GM12878 (cell line): Measurements from ENCODE around the gene SHC1. TPM values are rescaled to one million over a fixed set of nuclear protein-coding genes. Genes with fewer than 3 reads are reported as not detected.

Experiments used
- ATAC-seq: fragments of 200-7000 bp; cut with Tn5 transposase; 3 replicates; pipeline ENCODE4 v1.9.1; 2020; ENCODE audit warnings: mild to moderate bottlenecking, moderate library complexity
- BruUV-seq: library from RNA; stranded (reverse); fragments of 400-500 nt; replicated peaks from 2 replicates; lab custom pipeline; 2021; lab: Mats Ljungman, UMichigan
- CTCF ChIA-PET: fragments of 300-600 bp; sonication (Branson Sonifier 250); formaldehyde crosslinking; extraction: SDS; loops from one replicate; lab custom pipeline; 2021; ENCODE audit warnings: inconsistent platforms; lab: Yijun Ruan, JAX
- POLR2A ChIA-PET: fragments of 350-600 bp; formaldehyde crosslinking; extraction: SDS; loops from one replicate; lab custom pipeline; 2021; ENCODE audit warnings: inconsistent platforms; lab: Charles Lee
- RAD21 ChIA-PET: fragments of 300-600 bp; sonication (Branson Sonifier 250); formaldehyde crosslinking; loops from one replicate; lab custom pipeline; 2023; ENCODE audit warnings: antibody characterized with exemption; ENCODE audit not compliant: unreplicated experiment; lab: Charles Lee
- SMC1A ChIA-PET: fragments of 300-600 bp; sonication (Branson Sonifier 250); formaldehyde crosslinking; loops from one replicate; lab custom pipeline; 2023; ENCODE audit not compliant: unreplicated experiment, uncharacterized antibody; lab: Charles Lee
- DNase-seq: peaks from one replicate; pipeline ENCODE4 v3.0.0-alpha.2; 2011; ENCODE audit warnings: low read depth, low spot score
- FAIRE-seq: peaks from 3 replicates; lab custom pipeline; 2011; peaks lifted over from hg19 to GRCh38; lab: Jason Lieb, UNC
- H2AFZ ChIP-seq: 2 replicates; pipeline ENCODE4 v1.6.0; 2011; ENCODE audit warnings: low read depth, low read length, control low read depth; ENCODE audit not compliant: control insufficient read depth
- H3K27ac ChIP-seq: 2 replicates; pipeline ENCODE4 v1.5.1; 2011; ENCODE audit warnings: control low read depth; ENCODE audit not compliant: control insufficient read depth, insufficient read depth
- H3K27me3 ChIP-seq, 2 experiments: replicated peaks in 1 of 2; 2 replicates each; pipeline versions ENCODE4 v1.6.0 to v1.6.1; 2011; ENCODE audit warnings: low read length in 1 of 2; ENCODE audit not compliant: control insufficient read depth in 2 of 2, insufficient read depth in 2 of 2
- H3K36me3 ChIP-seq, 2 experiments: 2 replicates each; pipeline ENCODE4 v1.5.1; 2011; ENCODE audit warnings: low read length in 1 of 2; ENCODE audit not compliant: control insufficient read depth in 2 of 2, insufficient read depth in 2 of 2
- H3K4me1 ChIP-seq: 2 replicates; pipeline ENCODE4 v1.6.1; 2011; ENCODE audit warnings: mild to moderate bottlenecking, low read length, moderate library complexity, mixed read lengths; ENCODE audit not compliant: control insufficient read depth, insufficient read depth
- H3K4me2 ChIP-seq: 2 replicates; pipeline ENCODE4 v1.6.0; 2011; ENCODE audit warnings: control low read depth; ENCODE audit not compliant: control insufficient read depth, insufficient read depth
- H3K4me3 ChIP-seq: fragments of 200-600 bp; sonication (generic); 2 replicates; pipeline ENCODE4 v1.5.1; 2016
- H3K79me2 ChIP-seq: 2 replicates; pipeline ENCODE4 v1.6.0; 2011; ENCODE audit warnings: low read length; ENCODE audit not compliant: control insufficient read depth, insufficient read depth
- H3K9ac ChIP-seq: 2 replicates; pipeline ENCODE4 v1.8.0; 2011; ENCODE audit warnings: low read length, control low read depth, mixed read lengths; ENCODE audit not compliant: control insufficient read depth, insufficient read depth
- H3K9me3 ChIP-seq: replicated peaks from 3 replicates; pipeline ENCODE4 v1.5.1; 2011; ENCODE audit warnings: mild to moderate bottlenecking, low read length; ENCODE audit not compliant: control insufficient read depth, insufficient read depth
- H4K20me1 ChIP-seq: 2 replicates; pipeline ENCODE4 v1.6.0; 2011; ENCODE audit not compliant: control insufficient read depth, insufficient read depth
- BMI1 ChIP-seq: fragments of 450-650 bp; IDR thresholded peaks from 2 replicates; pipeline ENCODE4 v1.6.1; 2016; ENCODE audit warnings: mild to moderate bottlenecking, moderate library complexity, borderline replicate concordance
- EGR1 ChIP-seq, 2 experiments: IDR thresholded peaks; 1 replicate in 1 of 2; 2 replicates in 1 of 2; pipeline ENCODE4 v1.6.1; 2011 to 2012; ENCODE audit warnings: low read depth in 2 of 2, low read length in 2 of 2, borderline replicate concordance in 1 of 2, mild to moderate bottlenecking in 1 of 2, moderate library complexity in 1 of 2
- HSF1 ChIP-seq: fragments of 150-350 bp; IDR thresholded peaks from 2 replicates; pipeline ENCODE4 v1.6.1; 2014; ENCODE audit warnings: mild to moderate bottlenecking, low read depth, low read length
- IRF4 ChIP-seq: IDR thresholded peaks from 2 replicates; pipeline ENCODE4 v1.6.1; 2011; ENCODE audit warnings: low read depth, low read length
- POU2F2 ChIP-seq: IDR thresholded peaks from 3 replicates; pipeline ENCODE4 v1.6.1; 2011; ENCODE audit warnings: low read depth, mild to moderate bottlenecking, low read length, borderline replicate concordance
- RELB ChIP-seq: fragments of 450-650 bp; IDR thresholded peaks from 2 replicates; pipeline ENCODE4 v1.6.1; 2017; ENCODE audit warnings: low read depth, mild to moderate bottlenecking, moderate library complexity
- SMARCA5 ChIP-seq: fragments of 450-650 bp; IDR thresholded peaks from 2 replicates; pipeline ENCODE4 v1.6.1; 2017; ENCODE audit warnings: mild to moderate bottlenecking
- WGBS: methylation state at CpG from one replicate; pipeline ENCODE4 v1.1.6; 2016; ENCODE audit warnings: low lambda C conversion rate; ENCODE audit not compliant: insufficient replicate concordance, insufficient coverage; ENCODE audit errors: missing lambda C conversion rate; 5-methylcytosine and 5-hydroxymethylcytosine counted together
- in situ Hi-C: fragments of 300-500 bp; cut with MboI; formaldehyde crosslinking; loops from 9 replicates; pipeline ENCODE4 v1.14.3; 2018; ENCODE audit warnings: mixed read lengths
- intact Hi-C: fragments of 100-400 bp; cut with micrococcal nuclease; formaldehyde crosslinking; loops from one replicate; pipeline ENCODE4 v1.14.2; 2022; ENCODE audit not compliant: unreplicated experiment
- polyA plus RNA-seq, 11 experiments: library from polyadenylated mRNA; depleted of rRNA in 4 of 11; unstranded in 6 of 11; stranded (reverse) in 5 of 11; fragments of >200 nt; fragmentation: Nextera tagmentation in 4 of 11; fragmentation: Illumina TruSeq in 1 of 11; extraction: Ambion mirVana in 4 of 11; extraction: Trizol in 1 of 11; gene quantifications; 1 replicate in 1 of 11; 2 replicates in 10 of 11; pipeline versions ENCODE4 v1.2.1 to v1.2.3, GENCODE V29; 2011 to 2016; ENCODE audit warnings: inconsistent platforms in 2 of 11, missing spikeins in 2 of 11, low read depth in 1 of 11
- total RNA-seq, 4 experiments: library from RNA; depleted of rRNA in 3 of 4; stranded (reverse); fragments of >200 nt in 3 of 4; fragmentation: Illumina TruSeq in 1 of 4; extraction: Trizol in 1 of 4; gene quantifications; 2 replicates each; pipeline versions ENCODE4 v1.2.1 to v1.2.3, GENCODE V29; 2013 to 2021

The SHC1 gene
- total and polyA plus RNA-seq, 10 of the 15 experiments (the other 5 are each of a cell fraction or from before 2014, with no cell fraction given), result 2.6 to 49.3 (median 25.2) TPM

GRCh38 chr1:155008015-155008941, 37.7 kb upstream of the SHC1 start:
- POLR2A ChIA-PET, result interaction anchor here (0.5 to 1.0 kb wide), 4 partner anchors 8 to 53 kb away, joined by 3 to 4 read pairs (median 4); partner anchors contain the start of gene PBXIP1
- 97% methylated on average over 12 of the region's 16 CpGs for WGBS
- Histone ChIP-seq H3K4me3 (no peak overlapping the region), H3K36me3 (peaks cover 0 to 7% of the 10 kb centered on the region in 2 experiments; a peak in 3 of 4 replicates), H3K79me2 (peaks cover 52% of the 10 kb centered on the region), H3K4me1 (peaks cover 59% of the 10 kb centered on the region), H3K27ac (0 out of 2 replicates have a peak overlapping the region, but pooled peaks have one; percentile 24), H3K27me3 (no peaks in the 10 kb centered on the region), H4K20me1 (0 out of 2 replicates have a peak, but pooled peaks cover 3% of the 10 kb centered on the region), H2AFZ (no peak overlapping the region), H3K4me2 (peak overlapping the region; percentile 33), H3K9ac (no peak overlapping the region), H3K9me3 (no peaks in the 10 kb centered on the region)
- intact Hi-C loops (no loop called here), in situ Hi-C loops (no loop called here)
- CTCF ChIA-PET, result interaction anchor here (3.6 kb wide), 1 partner anchor 9 kb away, joined by 27 read pairs; no protein-coding TSS in a partner anchor
- SMC1A ChIA-PET, result interaction anchor here (1.1 kb wide), 1 partner anchor 9 kb away, joined by 3 read pairs; no protein-coding TSS in a partner anchor
- ATAC-seq (no peak), DNase-seq (no peak), FAIRE-seq (no peak)
- RAD21 ChIA-PET, result interaction anchor here (1.5 kb wide), 1 partner anchor 36 kb away, joined by 3 read pairs; no protein-coding TSS in a partner anchor
- no TSS peak for BruUV-seq
- no peak for TF ChIP-seq POU2F2
- TF ChIP-seq IRF4, result no peak
- TF ChIP-seq BMI1, result no peak
- no peak for TF ChIP-seq RELB
- no peak for TF ChIP-seq SMARCA5
- peak in 1 of 2 experiments; percentile 54; a peak in 1 of 3 replicates for TF ChIP-seq EGR1 (IDR thresholded peaks at IDR 0.05; ENCODE audit: borderline replicate concordance in 1 of 2, low read depth in 2 of 2, low read length in 2 of 2)
- no peak for TF ChIP-seq HSF1
